ENCODE data around the gene BRSK1. TPM values are rescaled to one million over a fixed set of nuclear protein-coding genes. Genes with fewer than 3 reads are reported as not detected.

Gene BRSK1
- polyA plus RNA-seq, 2 of the 4 experiments (the other 2 are of a cell fraction): 5.4 to 6.6 TPM

- H3K27ac ChIP-seq: peak overlapping the region in 1 of 2 experiments; percentile 95; a peak in 1 of 6 replicates
- ATAC-seq (no peak), DNase-seq (ENCODE audit: low read depth in 1 of 2, low spot score in 1 of 2) (no peak), FAIRE-seq (no peak)
- CTCF ChIA-PET: interaction anchor here (0.9 to 4.1 kb wide), 20 partner anchors 8 to 351 kb away, joined by 3 to 17 read pairs (median 4); partner anchors contain the start of genes HSPBP1, TMEM238 and ZNF865
- no peak for TF ChIP-seq RARB (CRISPR knock-in tag; IDR thresholded peaks at IDR 0.05)
- no peak for TF ChIP-seq RNF2 (IDR thresholded peaks at IDR 0.05; ENCODE audit: borderline replicate concordance, low read depth)
- TF ChIP-seq REST (IDR thresholded peaks at IDR 0.05): no peak
- TF ChIP-seq EHMT2 (IDR thresholded peaks at IDR 0.05; ENCODE audit: low read depth): no peak
- TF ChIP-seq RFX5 (IDR thresholded peaks at IDR 0.05): no peak
- no peak for TF ChIP-seq MAZ (IDR thresholded peaks at IDR 0.05; ENCODE audit: borderline replicate concordance, low read depth, low read length)
- TF ChIP-seq JUN (IDR thresholded peaks at IDR 0.05): no peak
- TF ChIP-seq ATOH8 (CRISPR knock-in tag; IDR thresholded peaks at IDR 0.05; ENCODE audit: low read depth): no peak
- H3K4me3 ChIP-seq: no peak overlapping the region
- no peak overlapping the region for H3K4me2 ChIP-seq
- WGBS (ENCODE audit: missing lambda C conversion rate): 89% methylated on average over 6 of the region's 6 CpGs
- no peaks in the 10 kb centered on the region for H3K9me3 ChIP-seq
- POLR2A ChIA-PET: no interaction called here
- peaks cover 32% of the 10 kb centered on the region for H3K4me1 ChIP-seq
These were observed 29.2 kb upstream of the BRSK1 start for GRCh38 chr19:55254625-55254977.

GRCh38 chr19:55255618-55256423 is 28.0 kb upstream of the BRSK1 start:
- POLR2A ChIA-PET: interaction anchor here (1.1 to 1.5 kb wide), 2 partner anchors 10 to 24 kb away, joined by 3 to 5 read pairs; partner anchors contain the start of gene HSPBP1
- TF ChIP-seq FOSL2 (IDR thresholded peaks at IDR 0.05) (no peak), FOSL2 (CRISPR knock-in tag; IDR thresholded peaks at IDR 0.05) (peak; percentile 83), USF2 (IDR thresholded peaks at IDR 0.05) (no peak), ZNF302 (CRISPR knock-in tag; IDR thresholded peaks at IDR 0.05) (no peak)
- CTCF ChIA-PET: interaction anchor here (0.9 to 4.1 kb wide), 23 partner anchors 9 to 350 kb away, joined by 3 to 17 read pairs (median 5); partner anchors contain the start of genes DNAAF3 and ZNF865
- FAIRE-seq (no peak), DNase-seq (ENCODE audit: low read depth in 1 of 2, low spot score in 1 of 2) (peak; percentile 58 to 85), ATAC-seq (peak in 1 of 2 experiments; percentile 13; a peak in 1 of 6 replicates)
- Histone ChIP-seq H3K4me1 (peaks cover 40% of the 10 kb centered on the region), H3K9me3 (no peaks in the 10 kb centered on the region), H3K4me2 (peak overlapping the region; percentile 88), H3K4me3 (peak overlapping the region; percentile 81), H3K27ac (peak overlapping the region; percentile 28 to 95; a peak in 4 of 6 replicates)
- WGBS (ENCODE audit: missing lambda C conversion rate): 59% methylated on average over 17 of the region's 17 CpGs

GRCh38 chr19:55256562-55257460 is 27.0 kb upstream of the BRSK1 start:
- 76% methylated on average over 22 of the region's 22 CpGs for WGBS (ENCODE audit: missing lambda C conversion rate)
- no peaks in the 10 kb centered on the region for H3K9me3 ChIP-seq
- DNase-seq (ENCODE audit: low read depth in 1 of 2, low spot score in 1 of 2) (no peak), FAIRE-seq (no peak), ATAC-seq (no peak)
- H3K27ac ChIP-seq: peak overlapping the region in 1 of 2 experiments; percentile 95; a peak in 4 of 6 replicates
- peak overlapping the region; percentile 81 for H3K4me3 ChIP-seq
- CTCF ChIA-PET: interaction anchor here (0.9 to 4.1 kb wide), 15 partner anchors 9 to 247 kb away, joined by 3 to 17 read pairs (median 5); partner anchors contain the start of gene DNAAF3
- peaks cover 37% of the 10 kb centered on the region for H3K4me1 ChIP-seq
- peak overlapping the region; percentile 88 for H3K4me2 ChIP-seq
- POLR2A ChIA-PET: interaction anchor here (0.6 to 1.6 kb wide), 6 partner anchors 11 to 120 kb away, joined by 3 to 5 read pairs (median 4); partner anchors contain the start of gene HSPBP1
- TF ChIP-seq EHMT2 (IDR thresholded peaks at IDR 0.05; ENCODE audit: low read depth) (no peak), HES2 (IDR thresholded peaks at IDR 0.05) (no peak), POLR2AphosphoS2 (conservative IDR thresholded peaks at IDR 0.05; ENCODE audit: low read length) (no peak), CTCF (IDR thresholded peaks at IDR 0.05) (no peak), HOXA7 (CRISPR knock-in tag; IDR thresholded peaks at IDR 0.05) (no peak), NFE2L2 (conservative IDR thresholded peaks at IDR 0.05; ENCODE audit: low read length) (no peak), ZNF302 (CRISPR knock-in tag; IDR thresholded peaks at IDR 0.05) (no peak), HDAC2 (IDR thresholded peaks at IDR 0.05) (no peak), ZC3H11A (IDR thresholded peaks at IDR 0.05) (no peak), CHD4 (IDR thresholded peaks at IDR 0.05; ENCODE audit: borderline replicate concordance) (no peak), ATOH8 (CRISPR knock-in tag; IDR thresholded peaks at IDR 0.05; ENCODE audit: low read depth) (no peak)

Measured in A549 (cell line).